GM12864 (cell line): ENCODE data around the gene RBFOX2.

Experiments used
- DNase-seq: peaks from one replicate; pipeline ENCODE4 v3.0.0-alpha.2; 2011; ENCODE audit warnings: low read depth
- H3K4me3 ChIP-seq: 2 replicates; pipeline ENCODE4 v1.5.1; 2011; ENCODE audit warnings: mild to moderate bottlenecking, low read depth, low read length, control low read depth
- TF ChIP-seq, protein P1 (sequence below): IDR thresholded peaks from 2 replicates; pipeline ENCODE4 v1.5.1; 2011; ENCODE audit warnings: low read depth, mild to moderate bottlenecking, moderate library complexity, low read length, control low read depth, inconsistent platforms; ENCODE audit errors: missing control alignments

The RBFOX2 gene

GRCh38 chr22:35887296-35887875, 141.2 kb downstream of the RBFOX2 start:
- H3K4me3 ChIP-seq = no peak overlapping the region
- DNase-seq = no peak
- TF ChIP-seq, protein P1, sequence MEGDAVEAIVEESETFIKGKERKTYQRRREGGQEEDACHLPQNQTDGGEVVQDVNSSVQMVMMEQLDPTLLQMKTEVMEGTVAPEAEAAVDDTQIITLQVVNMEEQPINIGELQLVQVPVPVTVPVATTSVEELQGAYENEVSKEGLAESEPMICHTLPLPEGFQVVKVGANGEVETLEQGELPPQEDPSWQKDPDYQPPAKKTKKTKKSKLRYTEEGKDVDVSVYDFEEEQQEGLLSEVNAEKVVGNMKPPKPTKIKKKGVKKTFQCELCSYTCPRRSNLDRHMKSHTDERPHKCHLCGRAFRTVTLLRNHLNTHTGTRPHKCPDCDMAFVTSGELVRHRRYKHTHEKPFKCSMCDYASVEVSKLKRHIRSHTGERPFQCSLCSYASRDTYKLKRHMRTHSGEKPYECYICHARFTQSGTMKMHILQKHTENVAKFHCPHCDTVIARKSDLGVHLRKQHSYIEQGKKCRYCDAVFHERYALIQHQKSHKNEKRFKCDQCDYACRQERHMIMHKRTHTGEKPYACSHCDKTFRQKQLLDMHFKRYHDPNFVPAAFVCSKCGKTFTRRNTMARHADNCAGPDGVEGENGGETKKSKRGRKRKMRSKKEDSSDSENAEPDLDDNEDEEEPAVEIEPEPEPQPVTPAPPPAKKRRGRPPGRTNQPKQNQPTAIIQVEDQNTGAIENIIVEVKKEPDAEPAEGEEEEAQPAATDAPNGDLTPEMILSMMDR = no peak

DNA sequence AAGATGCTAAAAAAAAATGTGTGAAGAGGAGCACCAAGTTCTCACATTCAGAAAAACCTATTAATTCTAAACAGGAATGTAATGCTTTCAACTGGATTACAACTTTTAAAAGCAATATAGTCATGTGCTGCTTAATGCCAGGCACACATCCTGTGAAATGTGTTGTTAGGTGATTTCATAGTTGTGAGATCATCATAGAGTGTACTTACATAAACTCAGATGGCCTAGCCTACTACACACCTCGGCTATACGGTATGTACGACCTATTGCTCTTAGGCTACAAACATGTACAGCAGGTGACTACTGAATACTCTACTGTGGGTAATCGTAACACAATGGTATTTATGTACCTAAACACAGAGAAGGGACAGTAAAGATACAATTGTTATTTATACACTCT, 142.3 kb downstream of the RBFOX2 start:
- TF ChIP-seq, protein P1 = no peak
- no peak overlapping the region for H3K4me3 ChIP-seq
- no peak for DNase-seq

- TF ChIP-seq, protein P1 = no peak
- DNase-seq = no peak
- no peak overlapping the region for H3K4me3 ChIP-seq
These were observed 144.1 kb downstream of the RBFOX2 start for GRCh38 chr22:35884529-35884928.

- TF ChIP-seq, protein P1 = no peak
- no peak overlapping the region for H3K4me3 ChIP-seq
- no peak for DNase-seq
These were observed 145.5 kb downstream of the RBFOX2 start for GRCh38 chr22:35883031-35883620.

GRCh38 chr22:35882211-35883030, 146.2 kb downstream of the RBFOX2 start:
- H3K4me3 ChIP-seq = no peak overlapping the region
- no peak for DNase-seq
- TF ChIP-seq, protein P1 = no peak

GRCh38 chr22:35879351-35879750, 149.3 kb downstream of the RBFOX2 start:
- no peak for DNase-seq
- no peak overlapping the region for H3K4me3 ChIP-seq
- TF ChIP-seq, protein P1 = no peak

DNA sequence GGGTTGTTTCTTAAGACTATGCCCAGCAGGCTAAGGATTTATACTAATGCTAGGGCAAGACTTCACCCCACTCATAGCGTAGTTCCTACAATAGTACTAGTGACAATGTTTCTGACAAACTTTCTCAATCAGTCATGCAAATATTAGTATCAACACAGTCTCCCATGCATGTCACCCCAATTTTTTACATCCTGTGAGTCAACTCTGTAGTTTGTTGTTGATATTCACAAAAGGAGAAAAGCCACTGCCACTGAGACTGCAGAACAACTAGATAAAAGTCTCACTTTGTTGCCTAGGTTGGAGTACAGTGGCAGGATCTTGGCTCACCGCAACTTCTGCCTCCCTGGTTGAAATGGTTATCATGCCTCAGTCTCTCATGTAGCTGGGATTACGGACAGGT, 155.2 kb downstream of the RBFOX2 start:
- TF ChIP-seq, protein P1 = no peak
- H3K4me3 ChIP-seq = no peak overlapping the region
- peak; percentile 10 for DNase-seq
